Hepatocyte (in vitro differentiated cells): ENCODE data around the gene PKNOX2. TPM values are rescaled to one million over a fixed set of nuclear protein-coding genes. Genes with fewer than 3 reads are reported as not detected.

Experiments
- DNase-seq: peaks from one replicate; pipeline ENCODE4 v3.0.0-alpha.2; 2016; ENCODE audit warnings: low spot score
- H2AFZ ChIP-seq: fragments of 200-600 bp; sonication (generic); 2 replicates; pipeline ENCODE4 v1.6.0; 2016; ENCODE audit warnings: antibody characterized with exemption, mild to moderate bottlenecking
- H3K27ac ChIP-seq: fragments of 200-600 bp; sonication (generic); 2 replicates; pipeline ENCODE4 v1.5.1; 2016; ENCODE audit warnings: mild to moderate bottlenecking
- H3K27me3 ChIP-seq: fragments of 200-600 bp; sonication (generic); 2 replicates; pipeline ENCODE4 v1.6.1; 2016
- H3K36me3 ChIP-seq: fragments of 200-600 bp; sonication (generic); replicated peaks from 2 replicates; pipeline ENCODE4 v1.5.1; 2016; ENCODE audit warnings: low read depth; ENCODE audit not compliant: insufficient read depth
- H3K4me1 ChIP-seq: fragments of 200-600 bp; sonication (generic); 2 replicates; pipeline ENCODE4 v1.5.1; 2016; ENCODE audit warnings: mild to moderate bottlenecking, moderate library complexity; ENCODE audit not compliant: insufficient read depth
- H3K4me2 ChIP-seq: fragments of 200-600 bp; sonication (generic); 2 replicates; pipeline ENCODE4 v1.6.0; 2016
- H3K4me3 ChIP-seq: fragments of 200-600 bp; sonication (generic); 2 replicates; pipeline ENCODE4 v1.5.1; 2016; ENCODE audit warnings: mild to moderate bottlenecking
- H3K79me2 ChIP-seq: fragments of 200-600 bp; sonication (generic); 2 replicates; pipeline ENCODE4 v1.6.0; 2017; ENCODE audit warnings: mild to moderate bottlenecking
- H3K9me2 ChIP-seq: fragments of 200-600 bp; sonication (generic); replicated peaks from 2 replicates; pipeline ENCODE4 v1.6.0; 2017; ENCODE audit warnings: mild to moderate bottlenecking; ENCODE audit not compliant: insufficient read depth
- H3K9me3 ChIP-seq: fragments of 200-600 bp; sonication (generic); 2 replicates; pipeline ENCODE4 v1.5.1; 2016; ENCODE audit warnings: low read depth, mild to moderate bottlenecking
- H4K20me1 ChIP-seq: fragments of 200-600 bp; sonication (generic); 2 replicates; pipeline ENCODE4 v1.6.0; 2016; ENCODE audit warnings: mild to moderate bottlenecking; ENCODE audit not compliant: insufficient read depth, poor library complexity, severe bottlenecking
- EZH2 ChIP-seq: fragments of 200-600 bp; sonication (generic); IDR thresholded peaks from 2 replicates; pipeline ENCODE4 v1.6.1; 2016; ENCODE audit warnings: antibody characterized with exemption, mild to moderate bottlenecking, borderline replicate concordance
- EZH2phosphoT487 ChIP-seq: fragments of 200-600 bp; sonication (generic); IDR thresholded peaks from one replicate; pipeline ENCODE4 v1.6.1; 2018; ENCODE audit warnings: antibody characterized with exemption, mild to moderate bottlenecking, low read depth, moderate library complexity; ENCODE audit not compliant: unreplicated experiment, severe bottlenecking
- WGBS: methylation state at CpG from one replicate; pipeline ENCODE4 v1.1.6; 2016; ENCODE audit warnings: low lambda C conversion rate; ENCODE audit errors: missing lambda C conversion rate; 5-methylcytosine and 5-hydroxymethylcytosine counted together
- polyA plus RNA-seq: library from polyadenylated mRNA; unstranded; fragments of >200 nt; fragmentation: Nextera tagmentation; extraction: Ambion mirVana; gene quantifications from 2 replicates; pipeline ENCODE4 v1.2.1, GENCODE V29; 2016
- total RNA-seq: library from RNA; depleted of rRNA; stranded (reverse); fragments of >200 nt; gene quantifications from 2 replicates; pipeline ENCODE4 v1.2.3, GENCODE V29; 2014
- TF ChIP-seq, protein P1 (sequence below): fragments of 200-600 bp; sonication (generic); IDR thresholded peaks from 2 replicates; pipeline ENCODE4 v1.5.1; 2016; ENCODE audit warnings: antibody characterized with exemption, mild to moderate bottlenecking; ENCODE audit not compliant: poor library complexity

The PKNOX2 gene
- total and polyA plus RNA-seq, 2 experiments from 2014 or later = 3.0 to 3.1 TPM

DNA sequence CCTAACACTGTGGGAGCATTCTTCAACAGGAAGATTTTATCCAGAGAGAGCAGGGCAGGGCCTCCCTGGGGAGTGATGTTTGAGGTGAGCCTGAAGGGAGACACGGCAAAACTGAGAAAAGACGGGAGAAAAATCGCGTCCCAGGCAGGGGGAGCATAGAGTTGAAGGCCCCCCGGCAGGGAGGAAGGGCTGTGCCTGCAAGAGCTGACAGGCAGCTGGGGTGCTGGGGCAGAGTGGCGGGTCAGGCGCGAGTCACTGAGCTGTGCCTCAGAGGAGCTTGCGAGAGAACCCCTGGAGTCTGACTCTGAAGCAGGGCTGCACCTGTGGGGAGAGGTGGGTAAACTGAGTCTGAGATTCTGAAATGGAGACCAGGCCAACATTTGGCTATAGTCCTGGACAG lies 14.8 kb downstream of the PKNOX2 start:
- no peaks in the 10 kb centered on the region for H3K36me3 ChIP-seq
- no peaks in the 10 kb centered on the region for H3K79me2 ChIP-seq
- H2AFZ ChIP-seq = no peak overlapping the region
- 71% methylated on average over 9 of the region's 9 CpGs for WGBS
- H4K20me1 ChIP-seq = no peaks in the 10 kb centered on the region
- H3K4me1 ChIP-seq = peaks cover 12% of the 10 kb centered on the region
- no peak for DNase-seq
- TF ChIP-seq EZH2 (no peak), EZH2phosphoT487 (no peak)
- TF ChIP-seq, protein P1, sequence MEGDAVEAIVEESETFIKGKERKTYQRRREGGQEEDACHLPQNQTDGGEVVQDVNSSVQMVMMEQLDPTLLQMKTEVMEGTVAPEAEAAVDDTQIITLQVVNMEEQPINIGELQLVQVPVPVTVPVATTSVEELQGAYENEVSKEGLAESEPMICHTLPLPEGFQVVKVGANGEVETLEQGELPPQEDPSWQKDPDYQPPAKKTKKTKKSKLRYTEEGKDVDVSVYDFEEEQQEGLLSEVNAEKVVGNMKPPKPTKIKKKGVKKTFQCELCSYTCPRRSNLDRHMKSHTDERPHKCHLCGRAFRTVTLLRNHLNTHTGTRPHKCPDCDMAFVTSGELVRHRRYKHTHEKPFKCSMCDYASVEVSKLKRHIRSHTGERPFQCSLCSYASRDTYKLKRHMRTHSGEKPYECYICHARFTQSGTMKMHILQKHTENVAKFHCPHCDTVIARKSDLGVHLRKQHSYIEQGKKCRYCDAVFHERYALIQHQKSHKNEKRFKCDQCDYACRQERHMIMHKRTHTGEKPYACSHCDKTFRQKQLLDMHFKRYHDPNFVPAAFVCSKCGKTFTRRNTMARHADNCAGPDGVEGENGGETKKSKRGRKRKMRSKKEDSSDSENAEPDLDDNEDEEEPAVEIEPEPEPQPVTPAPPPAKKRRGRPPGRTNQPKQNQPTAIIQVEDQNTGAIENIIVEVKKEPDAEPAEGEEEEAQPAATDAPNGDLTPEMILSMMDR = no peak
- no peaks in the 10 kb centered on the region for H3K9me2 ChIP-seq
- H3K4me2 ChIP-seq = no peak overlapping the region
- H3K9me3 ChIP-seq = no peaks in the 10 kb centered on the region
- no peak overlapping the region for H3K27ac ChIP-seq
- no peaks in the 10 kb centered on the region for H3K27me3 ChIP-seq
- no peak overlapping the region for H3K4me3 ChIP-seq

DNA sequence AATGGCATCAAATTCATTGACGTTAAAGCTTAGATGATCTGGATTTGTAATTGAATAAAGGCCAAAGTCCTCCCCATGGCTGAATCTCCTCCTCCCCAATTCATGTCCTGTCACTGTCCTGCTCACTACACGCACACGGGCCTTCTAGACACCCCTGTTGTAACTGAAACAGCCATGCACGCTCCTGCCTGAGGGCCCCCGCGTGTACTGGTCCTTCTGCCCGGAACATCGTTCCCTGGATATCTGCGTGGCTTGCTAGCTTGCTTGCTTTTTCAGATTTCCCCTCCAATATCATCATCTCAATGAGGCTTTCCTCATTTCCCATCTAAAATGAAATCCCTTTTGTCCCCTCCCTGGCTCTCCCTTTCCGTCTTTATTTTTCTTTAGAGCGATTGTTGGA lies 15.3 kb downstream of the PKNOX2 start:
- WGBS = 87% methylated on average over 11 of the region's 11 CpGs
- peaks cover 12% of the 10 kb centered on the region for H3K4me1 ChIP-seq
- no peaks in the 10 kb centered on the region for H3K27me3 ChIP-seq
- H4K20me1 ChIP-seq = no peaks in the 10 kb centered on the region
- H2AFZ ChIP-seq = no peak overlapping the region
- H3K79me2 ChIP-seq = no peaks in the 10 kb centered on the region
- H3K36me3 ChIP-seq = no peaks in the 10 kb centered on the region
- H3K27ac ChIP-seq = no peak overlapping the region
- H3K4me3 ChIP-seq = no peak overlapping the region
- H3K4me2 ChIP-seq = no peak overlapping the region
- no peaks in the 10 kb centered on the region for H3K9me3 ChIP-seq
- H3K9me2 ChIP-seq = no peaks in the 10 kb centered on the region
- TF ChIP-seq, protein P1 = no peak
- TF ChIP-seq EZH2 (no peak), EZH2phosphoT487 (no peak)
- no peak for DNase-seq

DNA sequence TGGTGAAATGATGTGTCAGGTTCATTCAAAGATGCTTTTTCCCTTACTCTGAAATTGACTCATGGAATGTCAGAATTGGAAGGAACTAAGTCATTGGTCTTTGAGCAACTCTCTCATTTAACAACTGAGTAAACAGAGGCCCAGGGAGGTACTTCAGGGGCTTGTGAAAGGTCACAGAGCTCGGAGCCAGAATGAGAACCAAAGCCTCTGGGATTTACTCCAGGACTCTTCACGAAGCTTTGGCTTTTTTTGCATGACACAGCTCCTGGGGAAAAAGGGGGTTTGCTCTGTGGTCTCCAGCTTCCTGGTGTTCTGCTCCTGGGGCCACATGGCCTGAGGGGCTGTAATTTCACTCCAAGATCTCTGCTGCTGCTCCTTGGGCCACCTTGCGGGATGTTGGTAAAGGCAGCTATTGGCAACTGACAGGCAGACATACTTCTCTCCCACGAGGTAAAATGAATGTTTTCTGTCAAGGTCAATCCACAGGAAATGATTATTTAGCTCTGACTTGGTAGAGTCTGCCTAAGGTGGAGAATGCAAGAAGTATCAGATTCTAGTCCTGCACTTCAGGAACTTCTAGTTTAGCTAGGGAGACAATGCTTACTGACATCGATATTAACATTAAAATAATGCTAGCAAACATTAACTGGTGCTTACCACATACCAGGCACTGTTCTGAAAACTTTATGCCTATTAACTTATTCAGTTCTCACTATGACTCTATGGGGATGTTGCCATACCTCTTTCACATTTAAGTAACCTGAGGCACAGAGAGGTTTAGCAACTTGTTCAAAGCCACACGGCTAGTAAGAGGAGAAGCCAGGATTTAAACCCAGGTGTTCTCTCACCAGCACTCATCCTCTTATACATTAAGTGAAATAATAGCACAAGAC lies 16.1 kb downstream of the PKNOX2 start:
- Histone ChIP-seq H3K9me2 (no peaks in the 10 kb centered on the region), H3K4me2 (no peak overlapping the region), H3K4me3 (no peak overlapping the region), H4K20me1 (no peaks in the 10 kb centered on the region), H3K4me1 (peaks cover 12% of the 10 kb centered on the region), H3K27me3 (no peaks in the 10 kb centered on the region), H3K9me3 (no peaks in the 10 kb centered on the region), H3K36me3 (no peaks in the 10 kb centered on the region), H3K27ac (no peak overlapping the region), H3K79me2 (no peaks in the 10 kb centered on the region), H2AFZ (no peak overlapping the region)
- WGBS = 48% methylated on average over 6 of the region's 6 CpGs
- DNase-seq = no peak
- TF ChIP-seq, protein P1 = no peak
- TF ChIP-seq EZH2 (no peak), EZH2phosphoT487 (no peak)
